T-helper 1 cell treated with Interleukin-12 subunit alpha and Interleukin-12 subunit beta and Interleukin-4 antibody, amounts not matched to agents 30 μg/mL and 1 μg/mL, for 36 hours (primary cell): ENCODE data around the gene SNIP1.
A peak's percentile ranks its signal among the peaks of the same experiment; 100 is the strongest.
"Not testable (repeated sequence)": the region's sequence is repeated elsewhere in the genome, so short reads cannot be mapped to it uniquely, and the experiment has no call there.

Experiments
- H3K27ac Mint-ChIP-seq: one replicate; pipeline ENCODE4 v1.8.0; 2021; ENCODE audit warnings: mild to moderate bottlenecking, mixed read lengths
- H3K27me3 Mint-ChIP-seq: one replicate; pipeline ENCODE4 v1.8.0; 2021; ENCODE audit warnings: low read depth, mixed read lengths
- H3K36me3 Mint-ChIP-seq: one replicate; pipeline ENCODE4 v1.8.0; 2021; ENCODE audit warnings: low read depth, mixed read lengths
- H3K4me1 Mint-ChIP-seq: one replicate; pipeline ENCODE4 v1.8.0; 2021; ENCODE audit warnings: low read depth, mixed read lengths
- H3K4me3 Mint-ChIP-seq: one replicate; pipeline ENCODE4 v1.8.0; 2021; ENCODE audit warnings: mild to moderate bottlenecking, moderate library complexity, mixed read lengths
- H3K9me3 Mint-ChIP-seq: one replicate; pipeline ENCODE4 v1.8.0; 2021; ENCODE audit warnings: mixed read lengths

SNIP1 gene, protein sequence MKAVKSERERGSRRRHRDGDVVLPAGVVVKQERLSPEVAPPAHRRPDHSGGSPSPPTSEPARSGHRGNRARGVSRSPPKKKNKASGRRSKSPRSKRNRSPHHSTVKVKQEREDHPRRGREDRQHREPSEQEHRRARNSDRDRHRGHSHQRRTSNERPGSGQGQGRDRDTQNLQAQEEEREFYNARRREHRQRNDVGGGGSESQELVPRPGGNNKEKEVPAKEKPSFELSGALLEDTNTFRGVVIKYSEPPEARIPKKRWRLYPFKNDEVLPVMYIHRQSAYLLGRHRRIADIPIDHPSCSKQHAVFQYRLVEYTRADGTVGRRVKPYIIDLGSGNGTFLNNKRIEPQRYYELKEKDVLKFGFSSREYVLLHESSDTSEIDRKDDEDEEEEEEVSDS

DNA sequence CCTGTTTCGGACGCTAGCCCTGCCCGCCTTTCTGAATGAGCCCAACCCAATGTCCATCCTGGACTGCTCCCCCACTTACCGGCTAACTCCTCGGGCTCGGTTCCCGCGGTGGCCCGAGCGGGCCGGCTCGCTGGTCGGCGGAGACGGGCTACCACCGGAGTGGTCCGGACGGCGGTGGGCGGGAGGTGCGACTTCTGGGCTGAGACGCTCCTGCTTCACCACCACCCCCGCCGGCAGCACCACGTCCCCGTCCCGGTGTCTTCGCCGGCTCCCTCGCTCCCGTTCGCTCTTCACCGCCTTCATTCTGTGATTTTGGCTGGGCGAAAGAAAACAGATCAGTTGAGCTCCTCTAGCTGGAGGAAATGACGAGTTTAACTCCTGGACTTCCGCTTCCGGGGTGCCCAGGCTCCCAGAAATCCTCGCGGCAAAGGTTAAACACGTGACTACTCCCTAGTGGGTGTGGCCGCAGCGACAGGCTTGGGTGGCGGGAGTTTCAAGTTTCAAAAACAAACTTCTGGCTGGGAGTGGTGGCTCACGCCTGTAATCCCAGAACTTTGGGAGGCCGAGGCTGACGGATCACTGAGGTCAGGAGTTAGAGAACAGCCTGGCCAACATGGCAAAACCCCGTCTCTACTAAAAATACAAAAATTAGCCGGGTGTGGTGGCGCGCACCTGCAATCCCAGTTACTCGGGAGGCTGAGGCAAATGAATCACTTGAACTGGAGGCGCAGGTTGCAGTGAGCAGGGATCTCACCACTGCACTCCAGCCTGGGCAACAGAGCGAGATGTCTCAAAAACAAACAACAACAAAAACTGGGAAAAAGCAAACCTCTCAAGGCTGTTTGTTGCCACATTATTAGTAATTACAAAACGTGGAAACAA, at the start of gene SNIP1:
TSS of gene SNIP1 (minus strand) at position 367 of the 882 bp plus-strand sequence. CDS start at position 303, 64 bp downstream.
- Mint-ChIP-seq H3K36me3 (peaks cover 26% of the 10 kb centered on the region), H3K27ac (peak within 1 kb of the TSS; percentile 99), H3K4me3 (peak within 1 kb of the TSS; percentile 99), H3K9me3 (no peaks in the 10 kb centered on the region), H3K4me1 (peaks cover 37% of the 10 kb centered on the region), H3K27me3 (no peaks in the 10 kb centered on the region)

DNA sequence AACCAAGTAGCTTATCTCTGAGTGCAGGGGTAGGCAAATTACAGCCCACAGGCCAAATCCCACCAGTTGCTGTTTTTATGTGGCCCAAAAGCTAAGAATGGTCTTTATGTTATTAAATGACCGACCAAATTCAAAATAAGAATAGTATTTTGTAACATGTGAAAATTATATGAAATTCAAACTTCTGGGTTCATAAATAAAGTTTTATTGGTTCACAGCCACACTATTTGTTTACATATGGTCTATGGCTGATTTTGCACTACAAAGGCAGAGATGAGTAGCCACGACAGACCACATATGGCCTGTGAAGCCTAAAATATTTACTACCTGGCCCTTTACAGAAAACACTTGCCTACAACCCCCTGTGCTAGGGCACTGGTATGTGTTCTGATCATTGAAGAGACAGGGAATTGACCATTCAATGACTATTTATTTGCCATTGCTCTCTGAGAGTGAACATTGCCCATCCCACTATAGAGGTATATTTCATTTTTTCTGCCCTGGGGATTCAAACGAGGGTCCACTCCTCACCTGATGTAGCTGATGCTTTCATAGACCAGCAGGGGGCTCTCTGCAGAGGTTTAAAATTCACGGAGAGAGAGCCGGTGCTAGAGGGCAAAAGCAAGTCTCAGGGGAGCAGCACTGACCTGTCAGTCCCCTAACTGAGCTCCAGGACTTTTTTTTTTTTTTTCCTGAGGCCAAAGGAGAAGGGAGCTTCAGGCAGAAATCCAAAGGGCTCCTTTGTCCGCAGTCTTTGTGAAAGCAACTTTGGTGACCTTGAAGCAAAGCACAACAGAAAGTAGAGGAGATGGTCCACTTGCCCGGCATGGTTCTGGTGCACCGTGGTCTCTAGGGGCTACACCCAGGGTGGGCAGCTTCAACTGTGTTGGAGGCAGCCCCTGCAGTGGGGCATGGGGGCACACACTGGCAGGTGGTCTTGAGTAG, 48.9 kb upstream of the SNIP1 start:
- H3K36me3 Mint-ChIP-seq: no peaks in the 10 kb centered on the region
- H3K4me3 Mint-ChIP-seq: no peak overlapping the region
- H3K4me1 Mint-ChIP-seq: no peaks in the 10 kb centered on the region
- H3K9me3 Mint-ChIP-seq: no peaks in the 10 kb centered on the region
- H3K27ac Mint-ChIP-seq: no peak overlapping the region
- H3K27me3 Mint-ChIP-seq: peaks cover 26% of the 10 kb centered on the region

DNA sequence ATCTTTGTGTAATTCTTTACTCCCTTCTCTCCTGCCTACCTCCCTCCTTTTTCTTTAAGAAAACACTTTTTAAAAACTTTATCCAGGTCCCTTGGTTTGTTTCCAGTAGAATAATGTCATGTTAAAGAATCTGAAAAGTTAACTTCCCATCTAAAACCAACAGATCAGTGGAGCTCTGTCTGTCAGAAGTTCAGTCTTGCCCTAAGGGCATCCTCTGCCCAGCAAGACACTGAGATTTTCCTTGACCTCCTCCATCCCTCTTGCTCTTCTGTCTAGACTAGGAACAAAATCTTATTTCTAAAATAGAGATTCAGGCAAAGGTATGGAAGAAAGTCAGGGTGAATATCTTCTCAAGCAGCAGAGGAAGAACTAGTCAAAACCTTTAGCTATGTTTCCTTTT, 47.3 kb upstream of the SNIP1 start:
- peaks cover 3% of the 10 kb centered on the region for H3K4me1 Mint-ChIP-seq
- no peaks in the 10 kb centered on the region for H3K9me3 Mint-ChIP-seq
- H3K27ac Mint-ChIP-seq: no peak overlapping the region
- H3K36me3 Mint-ChIP-seq: no peaks in the 10 kb centered on the region
- H3K4me3 Mint-ChIP-seq: no peak overlapping the region
- H3K27me3 Mint-ChIP-seq: peaks cover 31% of the 10 kb centered on the region

DNA sequence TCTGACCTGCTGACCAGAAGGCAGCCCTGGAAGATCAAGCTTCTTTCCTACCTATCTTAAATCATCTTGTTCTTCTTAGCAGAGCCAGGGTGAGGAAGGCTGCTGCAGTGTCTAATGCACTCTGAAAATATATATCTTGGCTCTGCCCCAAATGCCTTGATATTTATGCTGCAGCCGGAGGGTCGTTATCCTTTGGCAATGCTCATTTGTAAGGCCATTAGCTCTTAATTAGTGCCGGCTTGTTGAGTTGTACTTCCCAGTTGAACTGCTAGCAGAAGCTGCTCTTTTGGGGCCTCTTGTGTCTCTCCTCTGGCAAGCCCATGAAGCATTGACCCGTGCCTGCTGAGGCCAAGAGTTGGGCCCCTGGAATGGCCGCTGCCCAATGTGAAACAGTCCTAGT, 45.8 kb upstream of the SNIP1 start:
- Mint-ChIP-seq H3K36me3 (peaks cover 4% of the 10 kb centered on the region), H3K4me3 (no peak overlapping the region), H3K9me3 (no peaks in the 10 kb centered on the region), H3K27ac (no peak overlapping the region), H3K4me1 (peaks cover 12% of the 10 kb centered on the region), H3K27me3 (peaks cover 31% of the 10 kb centered on the region)

DNA sequence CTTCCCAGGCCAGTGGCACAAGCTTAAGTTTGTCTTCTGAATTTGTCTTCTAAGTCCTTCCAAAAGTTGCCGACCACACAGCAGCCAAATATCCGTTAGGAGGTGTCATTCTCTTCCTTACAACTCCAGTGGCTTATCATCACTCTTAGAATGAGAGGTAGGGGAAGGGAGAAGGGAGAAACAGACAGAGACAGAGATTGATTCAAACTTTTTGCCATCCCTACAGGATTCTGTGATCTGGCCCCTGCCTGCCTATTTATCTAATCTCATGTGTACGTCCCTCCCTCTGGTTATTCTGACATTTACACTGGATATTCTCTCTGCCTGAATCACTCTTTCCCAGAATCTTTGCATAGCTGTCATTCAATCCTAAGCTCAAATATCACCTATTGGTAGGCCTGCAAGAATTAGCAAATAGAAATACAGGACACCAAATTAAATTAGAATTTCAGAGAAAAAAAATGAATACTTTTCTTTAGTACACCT, 42.1 kb upstream of the SNIP1 start:
- Mint-ChIP-seq H3K4me3 (peak overlapping the region; percentile 94), H3K36me3 (peaks cover 14% of the 10 kb centered on the region), H3K9me3 (no peaks in the 10 kb centered on the region), H3K27me3 (peaks cover 12% of the 10 kb centered on the region), H3K4me1 (peaks cover 26% of the 10 kb centered on the region), H3K27ac (peak overlapping the region; percentile 89)

DNA sequence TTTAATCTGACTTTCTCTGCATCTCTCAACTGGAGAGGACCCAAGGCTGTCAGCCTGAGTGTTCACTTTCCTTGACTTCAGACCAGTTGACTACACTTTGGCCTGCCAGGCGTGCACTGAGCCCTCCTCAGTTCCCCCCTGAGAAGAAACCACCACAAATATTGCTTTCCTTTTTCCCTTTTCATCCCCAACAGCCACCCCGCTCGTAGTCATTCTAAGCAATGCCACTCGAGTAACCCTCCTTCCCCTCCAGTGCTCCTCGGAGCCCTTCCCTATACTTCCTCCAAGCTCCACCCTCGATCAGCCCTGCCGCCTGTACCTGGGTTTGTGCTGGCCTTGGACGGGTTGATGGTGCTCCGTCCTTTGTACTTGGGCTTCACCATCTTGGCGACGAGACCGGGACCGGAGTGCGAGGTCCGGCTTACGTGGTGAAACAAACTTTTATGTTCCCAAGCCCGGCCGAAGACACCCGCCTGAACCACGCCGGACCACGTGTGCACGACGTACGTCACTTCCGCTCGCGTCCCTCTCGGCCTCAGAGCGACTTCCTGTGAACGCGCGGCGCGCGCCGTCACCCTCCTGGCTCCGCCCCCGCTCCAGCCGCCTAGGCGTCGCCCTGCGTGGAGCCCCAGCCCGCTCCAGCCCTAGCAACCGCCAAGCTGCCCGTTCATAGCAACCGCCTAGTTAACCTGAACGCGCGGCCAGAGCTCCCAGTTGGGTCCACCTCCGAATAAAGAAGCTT, 41.5 kb upstream of the SNIP1 start, which contains the start of gene GNL2:
TSS of gene GNL2 (minus strand) at position 498 of the 742 bp plus-strand sequence. CDS start at position 383, 115 bp downstream.
- peak within 1 kb of the TSS; percentile 94 for H3K4me3 Mint-ChIP-seq
- H3K27me3 Mint-ChIP-seq: peaks cover 11% of the 10 kb centered on the region
- H3K4me1 Mint-ChIP-seq: peaks cover 26% of the 10 kb centered on the region
- peak within 1 kb of the TSS; percentile 89 for H3K27ac Mint-ChIP-seq
- H3K36me3 Mint-ChIP-seq: peaks cover 19% of the 10 kb centered on the region
- no peaks in the 10 kb centered on the region for H3K9me3 Mint-ChIP-seq

DNA sequence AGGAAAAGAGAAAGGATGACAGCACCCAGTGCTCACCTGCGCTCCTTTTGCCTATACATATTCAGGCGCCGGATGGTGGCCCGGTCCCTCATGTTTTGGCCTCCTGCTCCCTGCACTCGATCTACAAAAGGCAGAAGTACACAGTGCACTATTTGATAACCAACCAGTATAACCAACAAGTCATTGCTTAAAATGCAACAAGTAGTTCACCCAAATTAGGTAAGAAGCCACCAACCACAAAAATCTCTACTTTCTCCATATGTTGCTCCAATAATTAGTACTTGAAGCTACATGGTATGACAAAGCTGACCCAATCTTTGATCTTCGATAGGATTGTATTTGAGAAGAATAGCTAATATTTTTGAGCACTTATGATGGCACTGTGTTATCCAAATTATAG, 39.6 kb upstream of the SNIP1 start:
- Mint-ChIP-seq H3K36me3 (peaks cover 30% of the 10 kb centered on the region), H3K27ac (no peak overlapping the region)

DNA sequence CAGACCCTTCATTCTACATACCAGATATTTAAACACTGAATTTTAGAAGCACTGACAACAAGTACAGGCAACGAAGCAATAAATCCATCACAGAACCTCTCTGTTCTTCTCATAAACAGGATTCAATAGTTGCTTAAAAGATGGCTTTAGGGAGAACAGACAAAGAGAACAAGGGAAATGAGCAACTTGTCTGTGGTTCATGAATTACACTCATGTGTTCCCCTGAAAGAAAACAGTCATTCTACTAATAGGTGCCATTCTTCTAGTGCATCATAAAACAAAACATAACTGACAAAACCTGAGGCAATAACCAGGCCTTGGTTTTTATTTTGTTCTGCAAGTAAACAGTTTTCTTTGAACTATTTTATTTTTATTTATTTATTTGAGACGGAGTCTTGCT, 34.8 kb upstream of the SNIP1 start:
- Mint-ChIP-seq H3K27ac (no peak overlapping the region), H3K9me3 (no peaks in the 10 kb centered on the region), H3K4me1 (peaks cover 9% of the 10 kb centered on the region), H3K27me3 (no peaks in the 10 kb centered on the region), H3K36me3 (peaks cover 45% of the 10 kb centered on the region), H3K4me3 (no peak overlapping the region)

More for the DNA sequence above, 39.6 kb upstream of the SNIP1 start:
- no peak overlapping the region for H3K4me3 Mint-ChIP-seq
- H3K9me3 Mint-ChIP-seq: no peaks in the 10 kb centered on the region
- H3K27me3 Mint-ChIP-seq: peaks cover 7% of the 10 kb centered on the region
- H3K4me1 Mint-ChIP-seq: peaks cover 26% of the 10 kb centered on the region

DNA sequence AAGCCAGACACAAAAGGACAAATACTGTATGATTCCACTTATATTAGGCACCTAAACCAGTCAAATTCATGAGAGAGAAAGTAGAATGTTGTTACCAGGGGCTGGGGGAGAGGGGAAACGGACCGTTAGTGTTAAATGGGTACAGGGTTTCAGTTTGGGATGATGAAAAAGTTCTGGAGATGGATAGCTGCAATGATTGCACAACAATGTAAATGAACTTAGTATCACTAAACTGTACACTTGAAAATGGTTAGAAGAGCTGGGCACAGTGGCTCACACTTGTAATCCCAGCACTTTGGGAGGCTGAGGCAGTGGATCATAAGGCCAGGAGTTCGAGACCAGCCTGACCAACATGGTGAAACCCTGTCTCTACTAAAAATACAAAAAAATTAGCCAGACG, 30.5 kb upstream of the SNIP1 start:
- H3K27me3 Mint-ChIP-seq, H3K27ac Mint-ChIP-seq, H3K9me3 Mint-ChIP-seq, H3K4me1 Mint-ChIP-seq, H3K4me3 Mint-ChIP-seq: not testable (repeated sequence)
- peaks cover 37% of the 10 kb centered on the region for H3K36me3 Mint-ChIP-seq

DNA sequence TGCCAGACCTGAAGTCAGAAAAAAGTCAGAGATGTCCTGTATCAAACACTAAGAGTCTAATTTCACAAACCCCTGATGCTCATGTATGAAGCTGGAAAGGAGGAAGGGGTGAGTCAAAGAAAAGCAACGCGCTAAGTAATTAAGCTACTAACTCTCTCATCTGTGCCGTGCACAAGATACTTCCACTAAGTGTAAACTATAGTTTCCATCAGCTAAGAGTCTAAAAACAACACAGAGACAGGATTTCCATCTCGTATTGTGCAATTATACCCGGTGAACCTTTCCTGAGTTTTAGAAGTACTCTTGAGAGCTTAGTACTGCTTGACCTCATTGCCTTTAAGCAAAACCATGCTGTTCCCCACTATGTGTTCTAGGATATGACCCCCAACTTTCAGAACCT, 21.6 kb upstream of the SNIP1 start:
- Mint-ChIP-seq H3K27ac (peak overlapping the region; percentile 76), H3K36me3 (peaks cover 66% of the 10 kb centered on the region), H3K27me3 (no peaks in the 10 kb centered on the region), H3K4me3 (peak overlapping the region; percentile 7), H3K9me3 (no peaks in the 10 kb centered on the region), H3K4me1 (peaks cover 50% of the 10 kb centered on the region)

DNA sequence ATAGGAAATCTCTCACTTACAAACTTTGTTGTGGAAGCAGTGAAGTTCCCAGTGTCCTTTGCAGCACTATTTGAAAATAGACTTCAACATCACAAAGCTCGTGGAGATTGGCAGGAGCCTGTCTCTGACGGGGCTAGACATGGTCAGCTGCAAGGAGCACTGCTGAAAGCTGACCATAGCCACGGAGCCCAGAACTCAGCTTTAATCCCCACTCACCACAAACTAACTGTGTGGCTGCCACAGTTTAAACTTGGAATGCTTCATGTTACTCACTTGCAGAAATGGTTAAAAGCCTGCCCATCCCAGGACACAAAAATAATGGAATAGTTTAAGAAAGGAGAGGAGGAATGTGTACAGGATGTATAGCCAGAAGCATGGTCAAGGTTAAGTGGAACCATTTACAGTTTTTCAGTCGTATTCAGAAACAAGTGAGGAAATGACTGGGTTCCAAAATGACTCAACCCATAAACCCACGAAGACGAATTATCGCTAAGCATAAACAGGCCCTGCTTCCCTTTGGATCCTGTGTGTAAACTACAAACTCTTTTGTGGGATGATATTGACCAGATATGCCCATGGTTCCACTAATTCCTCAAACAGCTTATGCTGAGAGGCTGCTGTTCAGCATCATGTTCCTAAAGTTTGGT, 20.9 kb upstream of the SNIP1 start:
- peaks cover 54% of the 10 kb centered on the region for H3K4me1 Mint-ChIP-seq
- peak overlapping the region; percentile 76 for H3K27ac Mint-ChIP-seq
- peaks cover 71% of the 10 kb centered on the region for H3K36me3 Mint-ChIP-seq
- H3K4me3 Mint-ChIP-seq: no peak overlapping the region
- no peaks in the 10 kb centered on the region for H3K9me3 Mint-ChIP-seq
- H3K27me3 Mint-ChIP-seq: no peaks in the 10 kb centered on the region

DNA sequence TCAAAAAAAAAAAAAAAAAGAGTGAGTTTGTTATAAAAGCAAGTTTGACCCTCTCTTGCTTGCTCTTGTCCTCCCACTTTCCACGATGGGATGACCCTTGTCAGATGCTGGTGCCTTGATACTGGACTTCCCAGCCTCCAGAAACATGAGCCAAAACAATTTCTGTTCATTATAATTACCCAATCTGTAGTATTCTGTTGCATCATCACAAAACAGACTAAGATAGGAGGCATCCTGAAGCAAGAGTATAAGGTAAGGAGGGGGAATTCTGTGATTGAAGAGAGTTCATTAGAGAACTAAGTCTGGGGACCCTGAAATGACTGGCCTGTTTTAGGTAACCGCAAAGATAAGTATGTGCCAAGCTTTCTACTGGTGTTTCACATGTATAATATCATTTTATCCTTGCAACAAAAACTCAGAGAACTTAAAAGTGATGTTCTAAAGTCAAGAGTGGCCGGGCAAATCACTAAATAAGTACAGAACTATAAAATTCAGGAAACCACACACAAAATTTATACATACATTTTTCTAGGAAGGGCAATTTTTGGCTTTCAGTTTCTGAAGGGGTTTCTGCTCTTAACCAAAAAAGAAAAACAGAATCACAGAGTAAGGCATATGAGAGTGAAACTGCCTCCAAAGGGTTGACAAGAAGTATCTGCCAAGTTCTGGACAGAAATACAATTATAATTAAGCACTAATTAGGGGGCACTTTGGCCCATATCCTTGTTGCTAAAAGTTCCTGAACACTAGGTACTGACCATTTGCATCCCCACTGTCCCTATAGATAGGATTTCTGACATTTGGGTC, 16.6 kb upstream of the SNIP1 start:
- Mint-ChIP-seq H3K27me3 (no peaks in the 10 kb centered on the region), H3K9me3 (no peaks in the 10 kb centered on the region), H3K4me1 (peaks cover 50% of the 10 kb centered on the region), H3K36me3 (peaks cover 82% of the 10 kb centered on the region), H3K4me3 (peak overlapping the region; percentile 3), H3K27ac (peak overlapping the region; percentile 79)
